HL-60 (cell line): Measurements from ENCODE around the gene IDH3A.

Experiments
- DNase-seq, 2 experiments: peaks; one replicate each; pipeline ENCODE4 v3.0.0-alpha.2; 2010 to 2020; ENCODE audit warnings: low read depth in 1 of 2, low spot score in 1 of 2
- H3K27ac ChIP-seq: fragments of 250-450 bp; sonication (Bioruptor Pico); replicated peaks from 2 replicates; pipeline ENCODE4 v1.5.1; 2020; ENCODE audit warnings: mild to moderate bottlenecking, moderate library complexity
- H3K27me3 ChIP-seq: fragments of 250-450 bp; sonication (Bioruptor Pico); 2 replicates; pipeline ENCODE4 v1.5.1; 2021; ENCODE audit warnings: mild to moderate bottlenecking, moderate library complexity; ENCODE audit not compliant: insufficient read depth, poor library complexity, severe bottlenecking
- H3K4me3 ChIP-seq: replicated peaks from 2 replicates; pipeline ENCODE4 v1.5.1; 2011; ENCODE audit warnings: mild to moderate bottlenecking, control low read depth, low read length; ENCODE audit not compliant: insufficient read depth
- GABPA ChIP-seq: IDR thresholded peaks from 2 replicates; pipeline ENCODE4 v1.6.1; 2012; ENCODE audit warnings: low read depth
- POLR2AphosphoS5 ChIP-seq: IDR thresholded peaks from 2 replicates; pipeline ENCODE4 v1.6.1; 2012; ENCODE audit warnings: low read depth
- SPI1 ChIP-seq: IDR thresholded peaks from 2 replicates; pipeline ENCODE4 v1.6.1; 2012; ENCODE audit warnings: low read depth, mild to moderate bottlenecking, borderline replicate concordance
- long read RNA-seq: library from polyadenylated mRNA; unstranded; transcript quantifications from one replicate; pipeline ENCODE4 v2.0.0, GENCODE V29; 2020
- TF ChIP-seq, protein P1 (sequence below): IDR thresholded peaks from 2 replicates; pipeline ENCODE4 v1.6.1; 2012; ENCODE audit warnings: low read depth; ENCODE audit not compliant: insufficient replicate concordance
- TF ChIP-seq, protein P2 (sequence below): IDR thresholded peaks from one replicate; pipeline ENCODE4 v1.5.1; 2011; ENCODE audit warnings: low read length, control low read depth, inconsistent platforms; ENCODE audit not compliant: insufficient read depth

IDH3A gene
- long read RNA-seq, full-length matches to known transcripts, result 402 of 464 reads
- long read RNA-seq, partial matches to known transcripts, result 11 of 464 reads
- long read RNA-seq, other reads (novel, unspliced or antisense), result 51 of 464 reads

GRCh38 chr15:78149068-78149804 is at the start of gene IDH3A:
TSS of gene IDH3A (plus strand) at chr15:78149362. CDS start at chr15:78149404, 42 bp downstream.
- peak within 1 kb of the TSS; percentile 87 for H3K4me3 ChIP-seq
- peak within 1 kb of the TSS; percentile 62 for H3K27ac ChIP-seq
- DNase-seq, result peak; percentile 89 to 98
- no peaks in the 10 kb centered on the region for H3K27me3 ChIP-seq
- TF ChIP-seq POLR2AphosphoS5 (peak; percentile 68), GABPA (peak; percentile 64)
- TF ChIP-seq, protein P1, sequence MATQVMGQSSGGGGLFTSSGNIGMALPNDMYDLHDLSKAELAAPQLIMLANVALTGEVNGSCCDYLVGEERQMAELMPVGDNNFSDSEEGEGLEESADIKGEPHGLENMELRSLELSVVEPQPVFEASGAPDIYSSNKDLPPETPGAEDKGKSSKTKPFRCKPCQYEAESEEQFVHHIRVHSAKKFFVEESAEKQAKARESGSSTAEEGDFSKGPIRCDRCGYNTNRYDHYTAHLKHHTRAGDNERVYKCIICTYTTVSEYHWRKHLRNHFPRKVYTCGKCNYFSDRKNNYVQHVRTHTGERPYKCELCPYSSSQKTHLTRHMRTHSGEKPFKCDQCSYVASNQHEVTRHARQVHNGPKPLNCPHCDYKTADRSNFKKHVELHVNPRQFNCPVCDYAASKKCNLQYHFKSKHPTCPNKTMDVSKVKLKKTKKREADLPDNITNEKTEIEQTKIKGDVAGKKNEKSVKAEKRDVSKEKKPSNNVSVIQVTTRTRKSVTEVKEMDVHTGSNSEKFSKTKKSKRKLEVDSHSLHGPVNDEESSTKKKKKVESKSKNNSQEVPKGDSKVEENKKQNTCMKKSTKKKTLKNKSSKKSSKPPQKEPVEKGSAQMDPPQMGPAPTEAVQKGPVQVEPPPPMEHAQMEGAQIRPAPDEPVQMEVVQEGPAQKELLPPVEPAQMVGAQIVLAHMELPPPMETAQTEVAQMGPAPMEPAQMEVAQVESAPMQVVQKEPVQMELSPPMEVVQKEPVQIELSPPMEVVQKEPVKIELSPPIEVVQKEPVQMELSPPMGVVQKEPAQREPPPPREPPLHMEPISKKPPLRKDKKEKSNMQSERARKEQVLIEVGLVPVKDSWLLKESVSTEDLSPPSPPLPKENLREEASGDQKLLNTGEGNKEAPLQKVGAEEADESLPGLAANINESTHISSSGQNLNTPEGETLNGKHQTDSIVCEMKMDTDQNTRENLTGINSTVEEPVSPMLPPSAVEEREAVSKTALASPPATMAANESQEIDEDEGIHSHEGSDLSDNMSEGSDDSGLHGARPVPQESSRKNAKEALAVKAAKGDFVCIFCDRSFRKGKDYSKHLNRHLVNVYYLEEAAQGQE, result no peak

GRCh38 chr15:78100886-78101285 is 48.3 kb upstream of the IDH3A start:
- no peak overlapping the region for H3K27ac ChIP-seq
- DNase-seq, result no peak
- TF ChIP-seq, protein P1, result no peak
- TF ChIP-seq, protein P2, sequence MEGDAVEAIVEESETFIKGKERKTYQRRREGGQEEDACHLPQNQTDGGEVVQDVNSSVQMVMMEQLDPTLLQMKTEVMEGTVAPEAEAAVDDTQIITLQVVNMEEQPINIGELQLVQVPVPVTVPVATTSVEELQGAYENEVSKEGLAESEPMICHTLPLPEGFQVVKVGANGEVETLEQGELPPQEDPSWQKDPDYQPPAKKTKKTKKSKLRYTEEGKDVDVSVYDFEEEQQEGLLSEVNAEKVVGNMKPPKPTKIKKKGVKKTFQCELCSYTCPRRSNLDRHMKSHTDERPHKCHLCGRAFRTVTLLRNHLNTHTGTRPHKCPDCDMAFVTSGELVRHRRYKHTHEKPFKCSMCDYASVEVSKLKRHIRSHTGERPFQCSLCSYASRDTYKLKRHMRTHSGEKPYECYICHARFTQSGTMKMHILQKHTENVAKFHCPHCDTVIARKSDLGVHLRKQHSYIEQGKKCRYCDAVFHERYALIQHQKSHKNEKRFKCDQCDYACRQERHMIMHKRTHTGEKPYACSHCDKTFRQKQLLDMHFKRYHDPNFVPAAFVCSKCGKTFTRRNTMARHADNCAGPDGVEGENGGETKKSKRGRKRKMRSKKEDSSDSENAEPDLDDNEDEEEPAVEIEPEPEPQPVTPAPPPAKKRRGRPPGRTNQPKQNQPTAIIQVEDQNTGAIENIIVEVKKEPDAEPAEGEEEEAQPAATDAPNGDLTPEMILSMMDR, result no peak
- TF ChIP-seq SPI1 (no peak), GABPA (no peak), POLR2AphosphoS5 (no peak)
- H3K27me3 ChIP-seq, result no peaks in the 10 kb centered on the region
- no peak overlapping the region for H3K4me3 ChIP-seq

DNA sequence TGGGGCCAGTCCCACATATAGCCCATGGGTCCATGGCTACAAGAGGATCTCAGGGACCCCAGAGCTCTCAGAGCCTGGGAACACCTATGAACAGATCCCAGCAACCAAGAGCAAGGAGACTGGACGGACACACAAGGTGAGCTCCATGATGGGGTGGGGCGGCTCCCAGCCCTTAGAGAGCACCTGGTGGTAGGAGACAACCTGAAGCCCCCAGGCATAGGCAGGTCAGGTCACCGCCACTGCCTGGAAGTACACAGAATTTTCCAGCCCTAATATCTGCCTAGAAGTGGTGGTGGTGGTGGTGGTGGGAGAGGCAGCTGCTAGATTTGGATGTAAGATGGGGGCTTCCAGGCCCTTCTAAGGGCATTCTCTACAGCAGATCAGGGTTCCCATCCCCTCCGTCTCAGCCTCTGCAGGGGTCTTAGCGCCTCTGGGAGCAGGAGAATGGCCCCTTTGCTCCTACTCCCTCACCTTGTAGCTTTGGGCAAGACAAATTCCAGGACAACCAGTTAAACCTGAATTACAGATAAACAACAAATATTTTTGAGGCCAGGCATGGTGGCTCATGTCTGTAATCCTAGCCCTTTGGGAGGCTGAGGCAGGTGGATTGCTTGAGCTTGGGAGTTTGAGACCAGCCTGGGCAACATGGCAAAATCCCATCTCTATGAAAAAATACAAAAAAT is 47.6 kb upstream of the IDH3A start:
- no peaks in the 10 kb centered on the region for H3K27me3 ChIP-seq
- no peak overlapping the region for H3K4me3 ChIP-seq
- TF ChIP-seq, protein P1, result no peak
- TF ChIP-seq GABPA, result no peak
- TF ChIP-seq, protein P2, result no peak
- no peak for TF ChIP-seq SPI1
- TF ChIP-seq POLR2AphosphoS5, result no peak
- no peak overlapping the region for H3K27ac ChIP-seq
- DNase-seq, result no peak
